ENCODE measurements around the gene RNF212. TPM values are rescaled to one million over a fixed set of nuclear protein-coding genes. Genes with fewer than 3 reads are reported as not detected.
A peak's percentile ranks its signal among the peaks of the same experiment; 100 is the strongest.

RNF212 gene
- total and polyA plus RNA-seq, 12 donors, result 0.21 to 2.1 (median 0.31) TPM; not detected in 4

- Histone ChIP-seq H3K27me3 (peaks cover 0 to 7% (median 0%) of the 10 kb centered on the region in 7 donors), H3K4me1 (no peaks in the 10 kb centered on the region), H3K9me3 (peaks cover 0 to 16% (median 0%) of the 10 kb centered on the region in 11 donors), H3K4me3 (no peak overlapping the region), H3K27ac (no peak overlapping the region), H3K36me3 (no peaks in the 10 kb centered on the region)
- TF ChIP-seq CTCF (IDR thresholded peaks at IDR 0.05), result no peak
- 78 to 92% methylated on average over 2 to 4 of the region's 4 CpGs for WGBS, 2 donors
- intact Hi-C loops (cut with DNase I), result no loop called here
- ATAC-seq, result no peak
- no peak for DNase-seq
Observed at GRCh38 chr4:1092983-1093361, 20.4 kb downstream of the RNF212 start.

GRCh38 chr4:1092026-1092982 is 21.1 kb downstream of the RNF212 start:
- no peak for TF ChIP-seq CTCF (IDR thresholded peaks at IDR 0.05)
- Histone ChIP-seq H3K9me3 (peaks cover 0 to 17% (median 0%) of the 10 kb centered on the region in 11 donors), H3K4me3 (no peak overlapping the region), H3K27me3 (peaks cover 0 to 7% (median 0%) of the 10 kb centered on the region in 7 donors), H3K36me3 (no peaks in the 10 kb centered on the region), H3K27ac (no peak overlapping the region), H3K4me1 (no peaks in the 10 kb centered on the region)
- intact Hi-C loops (cut with DNase I), result no loop called here
- 86 to 87% methylated on average over 28 of the region's 28 CpGs for WGBS, 2 donors
- DNase-seq (no peak), ATAC-seq (no peak)

- no peak for TF ChIP-seq CTCF (IDR thresholded peaks at IDR 0.05)
- intact Hi-C loops (cut with DNase I), result no loop called here
- Histone ChIP-seq H3K27me3 (peaks cover 0 to 7% (median 0%) of the 10 kb centered on the region in 7 donors), H3K36me3 (no peaks in the 10 kb centered on the region), H3K27ac (no peak overlapping the region), H3K9me3 (peaks cover 0 to 17% (median 0%) of the 10 kb centered on the region in 11 donors), H3K4me3 (no peak overlapping the region), H3K4me1 (no peaks in the 10 kb centered on the region)
- peak in 1 of 8 donors; percentile 38 for ATAC-seq
- DNase-seq, result no peak
- WGBS, 2 donors, result 85 to 88% methylated on average over 10 of the region's 10 CpGs
Observed at GRCh38 chr4:1091561-1091995, 21.8 kb downstream of the RNF212 start.

GRCh38 chr4:1090465-1091440 is 22.6 kb downstream of the RNF212 start:
- ATAC-seq (no peak), DNase-seq (no peak)
- Histone ChIP-seq H3K36me3 (no peaks in the 10 kb centered on the region), H3K9me3 (peaks cover 0 to 17% (median 0%) of the 10 kb centered on the region in 11 donors), H3K27ac (no peak overlapping the region), H3K4me1 (no peaks in the 10 kb centered on the region), H3K27me3 (peaks cover 0 to 13% (median 4%) of the 10 kb centered on the region in 7 donors), H3K4me3 (no peak overlapping the region)
- TF ChIP-seq CTCF (IDR thresholded peaks at IDR 0.05), result no peak
- intact Hi-C loops (cut with DNase I), result no loop called here
- 81 to 85% methylated on average over 10 of the region's 10 CpGs for WGBS, 2 donors
